CD14-positive monocyte (primary cell): ENCODE measurements around the gene FGF14. TPM values are rescaled to one million over a fixed set of nuclear protein-coding genes. Genes with fewer than 3 reads are reported as not detected.

ENCODE experiments used
- DNase-seq, 3 donors: peaks; one replicate each; pipeline ENCODE4 v3.0.0-alpha.2; 2011 to 2022
- H2AFZ ChIP-seq: 2 replicates; pipeline ENCODE4 v1.6.0; 2012; ENCODE audit warnings: mild to moderate bottlenecking, low read depth, low read length, inconsistent platforms; ENCODE audit not compliant: insufficient read depth, poor library complexity, severe bottlenecking
- H3K27ac ChIP-seq, 2 donors: 1 replicate in 1 of 2; 2 replicates in 1 of 2; pipeline ENCODE4 v1.5.1; 2012 to 2013; ENCODE audit warnings: low read length in 2 of 2, control low read depth in 1 of 2, inconsistent platforms in 1 of 2, low read depth in 1 of 2, mild to moderate bottlenecking in 1 of 2
- H3K27me3 ChIP-seq, 2 donors: one replicate each; pipeline versions ENCODE4 v1.6.0 to v1.6.1; 2011 to 2013; ENCODE audit warnings: low read length in 2 of 2; ENCODE audit not compliant: control insufficient read depth in 2 of 2, insufficient read depth in 2 of 2
- H3K36me3 ChIP-seq, 2 donors: replicated peaks in 1 of 2; 1 replicate in 1 of 2; 2 replicates in 1 of 2; pipeline versions ENCODE4 v1.5.1 to v1.6.1; 2012 to 2013; ENCODE audit warnings: low read length in 2 of 2, control low read depth in 1 of 2, inconsistent platforms in 1 of 2, mild to moderate bottlenecking in 1 of 2; ENCODE audit not compliant: insufficient read depth in 2 of 2, control insufficient read depth in 1 of 2
- H3K4me1 ChIP-seq, 2 donors: 1 replicate in 1 of 2; 2 replicates in 1 of 2; pipeline versions ENCODE4 v1.5.1 to v1.6.1; 2012 to 2013; ENCODE audit warnings: low read length in 2 of 2, control low read depth in 1 of 2, inconsistent platforms in 1 of 2, mild to moderate bottlenecking in 1 of 2, moderate library complexity in 1 of 2; ENCODE audit not compliant: insufficient read depth in 2 of 2, control insufficient read depth in 1 of 2
- H3K4me2 ChIP-seq: replicated peaks from 2 replicates; pipeline ENCODE3; 2012; ENCODE audit warnings: low read length, moderate library complexity, mild to moderate bottlenecking; ENCODE audit not compliant: poor library complexity, severe bottlenecking; ENCODE audit errors: extremely low read depth
- H3K4me3 ChIP-seq, 3 experiments: fragments of 200-600 bp in 1 of 3; sonication (generic) in 1 of 3; replicated peaks in 1 of 3; 1 replicate in 2 of 3; 2 replicates in 1 of 3; pipeline ENCODE4 v1.5.1; 2011 to 2013; ENCODE audit warnings: low read length in 3 of 3, mild to moderate bottlenecking in 3 of 3, control low read depth in 2 of 3, low read depth in 2 of 3, inconsistent platforms in 1 of 3, moderate library complexity in 1 of 3
- H3K79me2 ChIP-seq: 2 replicates; pipeline ENCODE4 v1.6.0; 2012; ENCODE audit warnings: mild to moderate bottlenecking, control low read depth, inconsistent platforms, low read length, moderate library complexity; ENCODE audit not compliant: insufficient read depth
- H3K9ac ChIP-seq: 2 replicates; pipeline ENCODE4 v1.6.0; 2017; ENCODE audit warnings: low read length, mild to moderate bottlenecking; ENCODE audit not compliant: insufficient read depth, poor library complexity, severe bottlenecking
- H3K9me3 ChIP-seq, 2 donors: replicated peaks in 1 of 2; 1 replicate in 1 of 2; 2 replicates in 1 of 2; pipeline versions ENCODE4 v1.5.1 to v1.6.1; 2012 to 2013; ENCODE audit warnings: low read length in 2 of 2, control low read depth in 1 of 2; ENCODE audit not compliant: control insufficient read depth in 1 of 2, insufficient read depth in 1 of 2
- H4K20me1 ChIP-seq: 2 replicates; pipeline ENCODE4 v1.6.0; 2012; ENCODE audit warnings: mild to moderate bottlenecking, low read length, control low read depth, moderate library complexity; ENCODE audit not compliant: insufficient read depth
- H3K27ac Mint-ChIP-seq, 7 donors: one replicate each; pipeline ENCODE4 v1.8.0; 2020; ENCODE audit warnings: mild to moderate bottlenecking in 7 of 7, mixed read lengths in 7 of 7, moderate library complexity in 6 of 7, inconsistent platforms in 2 of 7
- H3K27me3 Mint-ChIP-seq, 3 donors: one replicate each; pipeline ENCODE4 v1.8.0; 2021 to 2022; ENCODE audit warnings: low read depth in 3 of 3, mild to moderate bottlenecking in 3 of 3, mixed read lengths in 3 of 3, moderate library complexity in 3 of 3, inconsistent platforms in 1 of 3
- H3K36me3 Mint-ChIP-seq, 2 donors: one replicate each; pipeline ENCODE4 v1.8.0; 2020; ENCODE audit warnings: mixed read lengths in 2 of 2, inconsistent platforms in 1 of 2, mild to moderate bottlenecking in 1 of 2
- H3K4me1 Mint-ChIP-seq: one replicate; pipeline ENCODE4 v1.8.0; 2020; ENCODE audit warnings: mild to moderate bottlenecking, mixed read lengths
- H3K4me3 Mint-ChIP-seq, 2 donors: one replicate each; pipeline ENCODE4 v1.8.0; 2020; ENCODE audit warnings: mild to moderate bottlenecking in 2 of 2, mixed read lengths in 2 of 2, moderate library complexity in 1 of 2
- H3K9me3 Mint-ChIP-seq, 7 donors: one replicate each; pipeline ENCODE4 v1.8.0; 2020 to 2022; ENCODE audit warnings: mixed read lengths in 7 of 7, mild to moderate bottlenecking in 6 of 7, moderate library complexity in 6 of 7, inconsistent platforms in 2 of 7
- CTCF ChIP-seq: fragments of 200-600 bp; IDR thresholded peaks from one replicate; pipeline ENCODE4 v1.8.0; 2022; ENCODE audit warnings: antibody characterized with exemption, mild to moderate bottlenecking
- WGBS: methylation state at CpG from one replicate; pipeline ENCODE4 v1.1.5; 2013; ENCODE audit warnings: missing lambda C conversion rate; ENCODE audit not compliant: insufficient coverage; 5-methylcytosine and 5-hydroxymethylcytosine counted together
- intact Hi-C, 2 donors: fragments of 100-400 bp; cut with micrococcal nuclease; formaldehyde crosslinking; loops; one replicate each; pipeline versions ENCODE4 v1.15.0 to v1.15.1; 2023
- polyA plus RNA-seq, 3 donors: library from polyadenylated mRNA; depleted of rRNA in 1 of 3; unstranded in 2 of 3; stranded (reverse) in 1 of 3; fragments of 300-500 nt in 2 of 3; fragments of >200 nt in 1 of 3; fragmentation: Illumina TruSeq in 2 of 3; gene quantifications; 1 replicate in 2 of 3; 2 replicates in 1 of 3; pipeline ENCODE4 v1.2.3, GENCODE V29; 2012 to 2021

Gene FGF14
- polyA plus RNA-seq, 3 donors = not detected

GRCh38 chr13:101858860-101859259 lies 543.0 kb downstream of the FGF14 start:
- no peaks in the 10 kb centered on the region for H3K27me3 Mint-ChIP-seq
- no peak overlapping the region for H3K27ac ChIP-seq
- no peak for DNase-seq
- H3K36me3 ChIP-seq = no peaks in the 10 kb centered on the region
- intact Hi-C loops = no loop called here
- no peaks in the 10 kb centered on the region for H3K9me3 ChIP-seq
- H3K36me3 Mint-ChIP-seq = no peaks in the 10 kb centered on the region
- no peak overlapping the region for H3K4me3 ChIP-seq
- no peaks in the 10 kb centered on the region for H3K4me1 Mint-ChIP-seq
- peaks cover 0 to 2% (median 0%) of the 10 kb centered on the region in 7 donors for H3K9me3 Mint-ChIP-seq
- H3K27me3 ChIP-seq = no peaks in the 10 kb centered on the region
- no peaks in the 10 kb centered on the region for H3K79me2 ChIP-seq
- H3K4me1 ChIP-seq = no peaks in the 10 kb centered on the region
- WGBS = 75% methylated on average over 2 of the region's 5 CpGs
- H2AFZ ChIP-seq = no peak overlapping the region
- H3K9ac ChIP-seq = no peak overlapping the region
- H3K27ac Mint-ChIP-seq = no peak overlapping the region
- no peak for TF ChIP-seq CTCF
- H4K20me1 ChIP-seq = no peaks in the 10 kb centered on the region
- no peak overlapping the region for H3K4me3 Mint-ChIP-seq
- no peak overlapping the region for H3K4me2 ChIP-seq

- Mint-ChIP-seq H3K4me1 (no peaks in the 10 kb centered on the region), H3K27me3 (peaks cover 0 to 2% (median 1%) of the 10 kb centered on the region in 3 donors), H3K4me3 (no peak overlapping the region), H3K9me3 (peaks cover 0 to 2% (median 0%) of the 10 kb centered on the region in 7 donors), H3K36me3 (no peaks in the 10 kb centered on the region), H3K27ac (no peak overlapping the region)
- WGBS = 100% methylated on average over 1 of the region's 4 CpGs
- no peaks in the 10 kb centered on the region for H4K20me1 ChIP-seq
- no peaks in the 10 kb centered on the region for H3K36me3 ChIP-seq
- no peaks in the 10 kb centered on the region for H3K4me1 ChIP-seq
- intact Hi-C loops = no loop called here
- no peak overlapping the region for H3K4me2 ChIP-seq
- H3K27me3 ChIP-seq = no peaks in the 10 kb centered on the region
- H3K9me3 ChIP-seq = no peaks in the 10 kb centered on the region
- no peak for DNase-seq
- no peak for TF ChIP-seq CTCF
- no peak overlapping the region for H2AFZ ChIP-seq
- H3K27ac ChIP-seq = no peak overlapping the region
- no peak overlapping the region for H3K4me3 ChIP-seq
- no peaks in the 10 kb centered on the region for H3K79me2 ChIP-seq
- H3K9ac ChIP-seq = no peak overlapping the region
These were observed 555.1 kb downstream of the FGF14 start for GRCh38 chr13:101846701-101847100.
